ENCODE results near the gene NANP. TPM values are rescaled to one million over a fixed set of nuclear protein-coding genes. Genes with fewer than 3 reads are reported as not detected.

Gene NANP
- total and polyA plus RNA-seq, 2 of the 13 experiments (the other 11 are each of a cell fraction or from before 2014, with no cell fraction given) = 8.9 to 21.5 TPM

- TF ChIP-seq PRPF4 (IDR thresholded peaks at IDR 0.05; ENCODE audit: low read depth, low read length, poor library complexity, severe bottlenecking) (no peak), ZBTB20 (CRISPR knock-in tag; IDR thresholded peaks at IDR 0.05; ENCODE audit: borderline replicate concordance, low read depth) (peak; percentile 18; the same call in 1 of the 2 replicates), ZBTB10 (CRISPR knock-in tag; IDR thresholded peaks at IDR 0.05; ENCODE audit: borderline replicate concordance) (no peak), ZNF775 (CRISPR knock-in tag; IDR thresholded peaks at IDR 0.05; ENCODE audit: borderline replicate concordance) (no peak), ZNF143 (CRISPR knock-in tag; IDR thresholded peaks at IDR 0.05) (no peak), WIZ (CRISPR knock-in tag; IDR thresholded peaks at IDR 0.05) (0 out of 2 replicates have a peak, but pooled peaks have one; percentile 88), ZNF446 (CRISPR knock-in tag; IDR thresholded peaks at IDR 0.05) (no peak), ZNF589 (CRISPR knock-in tag; conservative IDR thresholded peaks at IDR 0.05) (0 out of 2 replicates have a peak, but pooled peaks have one; percentile 13), ZNF746 (CRISPR knock-in tag; IDR thresholded peaks at IDR 0.05) (peak; percentile 29), KAT7 (CRISPR knock-in tag; IDR thresholded peaks at IDR 0.05; ENCODE audit: borderline replicate concordance) (0 out of 2 replicates have a peak, but pooled peaks have one; percentile 9), PLRG1 (conservative IDR thresholded peaks at IDR 0.05) (no peak), ZNF766 (CRISPR knock-in tag; IDR thresholded peaks at IDR 0.05; ENCODE audit: borderline replicate concordance) (no peak), ZNF235 (CRISPR knock-in tag; IDR thresholded peaks at IDR 0.05; ENCODE audit: borderline replicate concordance) (no peak), SP2 (CRISPR knock-in tag; IDR thresholded peaks at IDR 0.05) (no peak; the same call in 1 of the 2 replicates), ZNF260 (CRISPR knock-in tag; IDR thresholded peaks at IDR 0.05; ENCODE audit: borderline replicate concordance, low read depth) (no peak), ZBTB34 (CRISPR knock-in tag; IDR thresholded peaks at IDR 0.05) (no peak), SAP130 (CRISPR knock-in tag; IDR thresholded peaks at IDR 0.05; ENCODE audit: low read depth) (no peak), SMC3 (IDR thresholded peaks at IDR 0.05; ENCODE audit: low read length) (no peak; the same call in 1 of the 2 replicates), SETDB1 (CRISPR knock-in tag; IDR thresholded peaks at IDR 0.05; ENCODE audit: borderline replicate concordance) (no peak), ZHX1 (CRISPR knock-in tag; IDR thresholded peaks at IDR 0.05; ENCODE audit: low read depth) (no peak), ZNF672 (CRISPR knock-in tag; IDR thresholded peaks at IDR 0.05) (no peak), KDM6A (CRISPR knock-in tag; IDR thresholded peaks at IDR 0.05; ENCODE audit: low read depth) (no peak; the same call in 1 of the 2 replicates), RCOR2 (CRISPR knock-in tag; IDR thresholded peaks at IDR 0.05) (no peak)
Observed at GRCh38 chr20:25624500-25624939, 706 bp upstream of the NANP start (continued).

Data from HepG2 (cell line).